ENCODE results near the gene CHRNA7.

Gene CHRNA7

GRCh38 chr15:32096213-32096612, 65.9 kb downstream of the CHRNA7 start:
- Histone ChIP-seq H3K14ac (ENCODE audit: low read length) (no peak overlapping the region), H2AFZ (ENCODE audit: insufficient read depth, low read length, poor library complexity) (no peak overlapping the region), H3K4me3 (ENCODE audit: low read depth, low read length) (no peak overlapping the region), H4K12ac (ENCODE audit: low read depth, low read length) (no peak overlapping the region), H3K79me1 (ENCODE audit: low read length) (no peaks in the 10 kb centered on the region), H3K9ac (ENCODE audit: low read length) (no peak overlapping the region), H3K79me2 (ENCODE audit: control insufficient read depth, insufficient read depth, low read length, poor library complexity) (no peaks in the 10 kb centered on the region), H2BK120ac (ENCODE audit: insufficient read depth, low read length, poor library complexity) (no peak overlapping the region), H3K4ac (ENCODE audit: low read depth, low read length) (no peak overlapping the region), H3K18ac (ENCODE audit: low read length) (no peak overlapping the region), H3K27me3 (ENCODE audit: insufficient read depth, low read length) (no peaks in the 10 kb centered on the region), H3K27ac (ENCODE audit: low read depth, low read length) (no peak overlapping the region), H3K9me3 (ENCODE audit: insufficient read depth, low read depth, low read length) (no peaks in the 10 kb centered on the region), H4K91ac (ENCODE audit: low read depth, low read length) (no peak overlapping the region), H4K8ac (ENCODE audit: low read depth, low read length) (no peak overlapping the region), H3K4me1 (ENCODE audit: control insufficient read depth in 1 of 2, insufficient read depth in 2 of 2, low read length in 2 of 2) (no peaks in the 10 kb centered on the region), H3K4me2 (ENCODE audit: low read length) (no peak overlapping the region), H2BK12ac (ENCODE audit: low read length) (no peak overlapping the region), H2AK5ac (ENCODE audit: low read length) (no peak overlapping the region), H3K23ac (ENCODE audit: low read length) (no peak overlapping the region), H3K36me3 (ENCODE audit: control insufficient read depth in 1 of 2, insufficient read depth in 2 of 2, low read length in 2 of 2) (no peaks in the 10 kb centered on the region), H2BK5ac (ENCODE audit: low read depth, low read length, poor library complexity) (no peak overlapping the region)
- WGBS (ENCODE audit: extremely low coverage, insufficient coverage, insufficient read length) = no CpG with 5 or more reads among the region's 2 CpGs
- DNase-seq = no peak

- Histone ChIP-seq H3K9me3 (ENCODE audit: insufficient read depth, low read depth, low read length) (no peaks in the 10 kb centered on the region), H3K4me3 (ENCODE audit: low read depth, low read length) (no peak overlapping the region), H3K79me1 (ENCODE audit: low read length) (no peaks in the 10 kb centered on the region), H3K4me2 (ENCODE audit: low read length) (no peak overlapping the region), H3K79me2 (ENCODE audit: control insufficient read depth, insufficient read depth, low read length, poor library complexity) (no peaks in the 10 kb centered on the region), H2AK5ac (ENCODE audit: low read length) (no peak overlapping the region), H2BK120ac (ENCODE audit: insufficient read depth, low read length, poor library complexity) (no peak overlapping the region), H2BK12ac (ENCODE audit: low read length) (no peak overlapping the region), H4K12ac (ENCODE audit: low read depth, low read length) (no peak overlapping the region), H3K27me3 (ENCODE audit: insufficient read depth, low read length) (no peaks in the 10 kb centered on the region), H3K14ac (ENCODE audit: low read length) (no peak overlapping the region), H3K18ac (ENCODE audit: low read length) (no peak overlapping the region), H2AFZ (ENCODE audit: insufficient read depth, low read length, poor library complexity) (no peak overlapping the region), H4K8ac (ENCODE audit: low read depth, low read length) (no peak overlapping the region), H3K4ac (ENCODE audit: low read depth, low read length) (no peak overlapping the region), H2BK5ac (ENCODE audit: low read depth, low read length, poor library complexity) (no peak overlapping the region), H3K27ac (ENCODE audit: low read depth, low read length) (no peak overlapping the region), H3K9ac (ENCODE audit: low read length) (no peak overlapping the region), H3K23ac (ENCODE audit: low read length) (no peak overlapping the region), H3K36me3 (ENCODE audit: control insufficient read depth in 1 of 2, insufficient read depth in 2 of 2, low read length in 2 of 2) (no peaks in the 10 kb centered on the region), H3K4me1 (ENCODE audit: control insufficient read depth in 1 of 2, insufficient read depth in 2 of 2, low read length in 2 of 2) (no peaks in the 10 kb centered on the region), H4K91ac (ENCODE audit: low read depth, low read length) (no peak overlapping the region)
- DNase-seq = no peak
- WGBS (ENCODE audit: extremely low coverage, insufficient coverage, insufficient read length) = no CpG with 5 or more reads among the region's 13 CpGs
Measured at GRCh38 chr15:32096916-32097617, 66.8 kb downstream of the CHRNA7 start.

- no peak overlapping the region for H3K4me3 ChIP-seq (ENCODE audit: low read depth, low read length)
- H4K91ac ChIP-seq (ENCODE audit: low read depth, low read length) = no peak overlapping the region
- H3K79me2 ChIP-seq (ENCODE audit: control insufficient read depth, insufficient read depth, low read length, poor library complexity) = no peaks in the 10 kb centered on the region
- no peak overlapping the region for H3K4ac ChIP-seq (ENCODE audit: low read depth, low read length)
- H3K4me2 ChIP-seq (ENCODE audit: low read length) = no peak overlapping the region
- no peak overlapping the region for H2AFZ ChIP-seq (ENCODE audit: insufficient read depth, low read length, poor library complexity)
- no peak overlapping the region for H3K27ac ChIP-seq (ENCODE audit: low read depth, low read length)
- no peak overlapping the region for H2AK5ac ChIP-seq (ENCODE audit: low read length)
- H3K9me3 ChIP-seq (ENCODE audit: insufficient read depth, low read depth, low read length) = no peaks in the 10 kb centered on the region
- no peak overlapping the region for H3K18ac ChIP-seq (ENCODE audit: low read length)
- H3K14ac ChIP-seq (ENCODE audit: low read length) = no peak overlapping the region
- H2BK120ac ChIP-seq (ENCODE audit: insufficient read depth, low read length, poor library complexity) = no peak overlapping the region
- H3K27me3 ChIP-seq (ENCODE audit: insufficient read depth, low read length) = no peaks in the 10 kb centered on the region
- no peak overlapping the region for H3K9ac ChIP-seq (ENCODE audit: low read length)
- H3K79me1 ChIP-seq (ENCODE audit: low read length) = no peaks in the 10 kb centered on the region
- H3K4me1 ChIP-seq (ENCODE audit: control insufficient read depth in 1 of 2, insufficient read depth in 2 of 2, low read length in 2 of 2) = no peaks in the 10 kb centered on the region
- WGBS (ENCODE audit: extremely low coverage, insufficient coverage, insufficient read length) = no CpG with 5 or more reads among the region's 7 CpGs
- H4K12ac ChIP-seq (ENCODE audit: low read depth, low read length) = no peak overlapping the region
- H2BK5ac ChIP-seq (ENCODE audit: low read depth, low read length, poor library complexity) = no peak overlapping the region
- H3K36me3 ChIP-seq (ENCODE audit: control insufficient read depth in 1 of 2, insufficient read depth in 2 of 2, low read length in 2 of 2) = no peaks in the 10 kb centered on the region
- no peak overlapping the region for H4K8ac ChIP-seq (ENCODE audit: low read depth, low read length)
- H2BK12ac ChIP-seq (ENCODE audit: low read length) = no peak overlapping the region
- DNase-seq = no peak
- no peak overlapping the region for H3K23ac ChIP-seq (ENCODE audit: low read length)
Measured at GRCh38 chr15:32098033-32098432, 67.7 kb downstream of the CHRNA7 start.

- Histone ChIP-seq H3K79me2 (ENCODE audit: control insufficient read depth, insufficient read depth, low read length, poor library complexity) (no peaks in the 10 kb centered on the region), H4K8ac (ENCODE audit: low read depth, low read length) (no peak overlapping the region), H3K27me3 (ENCODE audit: insufficient read depth, low read length) (no peaks in the 10 kb centered on the region), H3K9me3 (ENCODE audit: insufficient read depth, low read depth, low read length) (no peaks in the 10 kb centered on the region), H3K79me1 (ENCODE audit: low read length) (no peaks in the 10 kb centered on the region), H4K91ac (ENCODE audit: low read depth, low read length) (no peak overlapping the region), H3K4me2 (ENCODE audit: low read length) (no peak overlapping the region), H2AFZ (ENCODE audit: insufficient read depth, low read length, poor library complexity) (no peak overlapping the region), H3K4me3 (ENCODE audit: low read depth, low read length) (no peak overlapping the region), H3K4me1 (ENCODE audit: control insufficient read depth in 1 of 2, insufficient read depth in 2 of 2, low read length in 2 of 2) (no peaks in the 10 kb centered on the region), H2BK120ac (ENCODE audit: insufficient read depth, low read length, poor library complexity) (no peak overlapping the region), H4K12ac (ENCODE audit: low read depth, low read length) (no peak overlapping the region), H3K36me3 (ENCODE audit: control insufficient read depth in 1 of 2, insufficient read depth in 2 of 2, low read length in 2 of 2) (no peaks in the 10 kb centered on the region), H2AK5ac (ENCODE audit: low read length) (no peak overlapping the region), H2BK12ac (ENCODE audit: low read length) (no peak overlapping the region), H3K18ac (ENCODE audit: low read length) (no peak overlapping the region), H3K23ac (ENCODE audit: low read length) (no peak overlapping the region), H2BK5ac (ENCODE audit: low read depth, low read length, poor library complexity) (no peak overlapping the region), H3K9ac (ENCODE audit: low read length) (no peak overlapping the region), H3K14ac (ENCODE audit: low read length) (no peak overlapping the region), H3K27ac (ENCODE audit: low read depth, low read length) (no peak overlapping the region), H3K4ac (ENCODE audit: low read depth, low read length) (no peak overlapping the region)
- no peak for DNase-seq
- no CpG with 5 or more reads among the region's 7 CpGs for WGBS (ENCODE audit: extremely low coverage, insufficient coverage, insufficient read length)
Measured at GRCh38 chr15:32099097-32099785, 68.9 kb downstream of the CHRNA7 start.

Data from trophoblast cell (in vitro differentiated cells and primary cell).